GM12878 (cell line): ENCODE measurements around the gene ITGA8. TPM values are rescaled to one million over a fixed set of nuclear protein-coding genes. Genes with fewer than 3 reads are reported as not detected.

Experiments
- ATAC-seq: fragments of 200-7000 bp; cut with Tn5 transposase; 3 replicates; pipeline ENCODE4 v1.9.1; 2020; ENCODE audit warnings: mild to moderate bottlenecking, moderate library complexity
- BruUV-seq: library from RNA; stranded (reverse); fragments of 400-500 nt; replicated peaks from 2 replicates; lab custom pipeline; 2021; lab: Mats Ljungman, UMichigan
- CTCF ChIA-PET: fragments of 300-600 bp; sonication (Branson Sonifier 250); formaldehyde crosslinking; extraction: SDS; loops from one replicate; lab custom pipeline; 2021; ENCODE audit warnings: inconsistent platforms; lab: Yijun Ruan, JAX
- POLR2A ChIA-PET: fragments of 350-600 bp; formaldehyde crosslinking; extraction: SDS; loops from one replicate; lab custom pipeline; 2021; ENCODE audit warnings: inconsistent platforms; lab: Charles Lee
- RAD21 ChIA-PET: fragments of 300-600 bp; sonication (Branson Sonifier 250); formaldehyde crosslinking; loops from one replicate; lab custom pipeline; 2023; ENCODE audit warnings: antibody characterized with exemption; ENCODE audit not compliant: unreplicated experiment; lab: Charles Lee
- SMC1A ChIA-PET: fragments of 300-600 bp; sonication (Branson Sonifier 250); formaldehyde crosslinking; loops from one replicate; lab custom pipeline; 2023; ENCODE audit not compliant: unreplicated experiment, uncharacterized antibody; lab: Charles Lee
- DNase-seq: peaks from one replicate; pipeline ENCODE4 v3.0.0-alpha.2; 2011; ENCODE audit warnings: low read depth, low spot score
- FAIRE-seq: peaks from 3 replicates; lab custom pipeline; 2011; peaks lifted over from hg19 to GRCh38; lab: Jason Lieb, UNC
- H2AFZ ChIP-seq: 2 replicates; pipeline ENCODE4 v1.6.0; 2011; ENCODE audit warnings: low read depth, low read length, control low read depth; ENCODE audit not compliant: control insufficient read depth
- H3K27ac ChIP-seq: 2 replicates; pipeline ENCODE4 v1.5.1; 2011; ENCODE audit warnings: control low read depth; ENCODE audit not compliant: control insufficient read depth, insufficient read depth
- H3K27me3 ChIP-seq, 2 experiments: replicated peaks in 1 of 2; 2 replicates each; pipeline versions ENCODE4 v1.6.0 to v1.6.1; 2011; ENCODE audit warnings: low read length in 1 of 2; ENCODE audit not compliant: control insufficient read depth in 2 of 2, insufficient read depth in 2 of 2
- H3K36me3 ChIP-seq, 2 experiments: 2 replicates each; pipeline ENCODE4 v1.5.1; 2011; ENCODE audit warnings: low read length in 1 of 2; ENCODE audit not compliant: control insufficient read depth in 2 of 2, insufficient read depth in 2 of 2
- H3K4me1 ChIP-seq: 2 replicates; pipeline ENCODE4 v1.6.1; 2011; ENCODE audit warnings: mild to moderate bottlenecking, low read length, moderate library complexity, mixed read lengths; ENCODE audit not compliant: control insufficient read depth, insufficient read depth
- H3K4me2 ChIP-seq: 2 replicates; pipeline ENCODE4 v1.6.0; 2011; ENCODE audit warnings: control low read depth; ENCODE audit not compliant: control insufficient read depth, insufficient read depth
- H3K4me3 ChIP-seq: fragments of 200-600 bp; sonication (generic); 2 replicates; pipeline ENCODE4 v1.5.1; 2016
- H3K79me2 ChIP-seq: 2 replicates; pipeline ENCODE4 v1.6.0; 2011; ENCODE audit warnings: low read length; ENCODE audit not compliant: control insufficient read depth, insufficient read depth
- H3K9ac ChIP-seq: 2 replicates; pipeline ENCODE4 v1.8.0; 2011; ENCODE audit warnings: low read length, control low read depth, mixed read lengths; ENCODE audit not compliant: control insufficient read depth, insufficient read depth
- H3K9me3 ChIP-seq: replicated peaks from 3 replicates; pipeline ENCODE4 v1.5.1; 2011; ENCODE audit warnings: mild to moderate bottlenecking, low read length; ENCODE audit not compliant: control insufficient read depth, insufficient read depth
- H4K20me1 ChIP-seq: 2 replicates; pipeline ENCODE4 v1.6.0; 2011; ENCODE audit not compliant: control insufficient read depth, insufficient read depth
- BMI1 ChIP-seq: fragments of 450-650 bp; IDR thresholded peaks from 2 replicates; pipeline ENCODE4 v1.6.1; 2016; ENCODE audit warnings: mild to moderate bottlenecking, moderate library complexity, borderline replicate concordance
- CREB1 ChIP-seq: IDR thresholded peaks from 2 replicates; pipeline ENCODE4 v1.6.1; 2012; ENCODE audit warnings: low read depth, mild to moderate bottlenecking, inconsistent platforms
- FOS ChIP-seq: IDR thresholded peaks from 3 replicates; pipeline ENCODE4 v1.6.1; 2011; ENCODE audit warnings: borderline replicate concordance; ENCODE audit not compliant: insufficient read length; ENCODE audit errors: extremely low read depth
- IRF5 ChIP-seq: fragments of 450-650 bp; IDR thresholded peaks from 2 replicates; pipeline ENCODE4 v1.6.1; 2017; ENCODE audit warnings: borderline replicate concordance
- JUNB ChIP-seq: IDR thresholded peaks from 2 replicates; pipeline ENCODE4 v1.6.1; 2016; ENCODE audit warnings: antibody characterized with exemption, mild to moderate bottlenecking
- MEF2B ChIP-seq: fragments of 450-650 bp; IDR thresholded peaks from 2 replicates; pipeline ENCODE4 v1.6.1; 2018; ENCODE audit warnings: mild to moderate bottlenecking, moderate library complexity; ENCODE audit not compliant: partially characterized antibody, poor library complexity, severe bottlenecking
- MTA3 ChIP-seq: IDR thresholded peaks from 2 replicates; pipeline ENCODE4 v1.6.1; 2012; ENCODE audit warnings: low read length, inconsistent platforms, borderline replicate concordance
- MXI1 ChIP-seq: fragments of 150-350 bp; IDR thresholded peaks from 2 replicates; pipeline ENCODE4 v1.6.1; 2011; ENCODE audit warnings: low read depth, mild to moderate bottlenecking, inconsistent platforms, low read length, improper control_type of control experiment
- SIN3A ChIP-seq: IDR thresholded peaks from 2 replicates; pipeline ENCODE4 v1.6.1; 2012; ENCODE audit warnings: low read depth, low read length, improper control_type of control experiment
- SPI1 ChIP-seq: IDR thresholded peaks from 2 replicates; pipeline ENCODE4 v1.6.1; 2011; ENCODE audit warnings: low read depth, mild to moderate bottlenecking, low read length, moderate library complexity, borderline replicate concordance; ENCODE audit not compliant: insufficient read depth
- SREBF1 ChIP-seq: IDR thresholded peaks from 2 replicates; pipeline ENCODE4 v1.6.1; 2012; ENCODE audit warnings: mild to moderate bottlenecking, low read length
- TAF1 ChIP-seq: IDR thresholded peaks from 2 replicates; pipeline ENCODE4 v1.6.1; 2011; ENCODE audit warnings: mild to moderate bottlenecking, low read depth, low read length, borderline replicate concordance
- USF1 ChIP-seq: IDR thresholded peaks from 2 replicates; pipeline ENCODE4 v1.6.1; 2011; ENCODE audit warnings: borderline replicate concordance, low read depth, mild to moderate bottlenecking, moderate library complexity, mixed read lengths, low read length; ENCODE audit not compliant: insufficient read depth; ENCODE audit errors: extremely low read length
- YBX1 ChIP-seq: fragments of 450-650 bp; IDR thresholded peaks from 2 replicates; pipeline ENCODE4 v1.6.1; 2016; ENCODE audit warnings: antibody characterized with exemption
- ZSCAN29 ChIP-seq: fragments of 450-650 bp; IDR thresholded peaks from 2 replicates; pipeline ENCODE4 v1.6.1; 2017; ENCODE audit warnings: mild to moderate bottlenecking, moderate library complexity
- ZZZ3 ChIP-seq: IDR thresholded peaks from 2 replicates; pipeline ENCODE4 v1.6.1; 2011; ENCODE audit warnings: low read depth; ENCODE audit not compliant: control insufficient read depth, insufficient read length
- WGBS: methylation state at CpG from one replicate; pipeline ENCODE4 v1.1.6; 2016; ENCODE audit warnings: low lambda C conversion rate; ENCODE audit not compliant: insufficient replicate concordance, insufficient coverage; ENCODE audit errors: missing lambda C conversion rate; 5-methylcytosine and 5-hydroxymethylcytosine counted together
- in situ Hi-C: fragments of 300-500 bp; cut with MboI; formaldehyde crosslinking; loops from 9 replicates; pipeline ENCODE4 v1.14.3; 2018; ENCODE audit warnings: mixed read lengths
- intact Hi-C: fragments of 100-400 bp; cut with micrococcal nuclease; formaldehyde crosslinking; loops from one replicate; pipeline ENCODE4 v1.14.2; 2022; ENCODE audit not compliant: unreplicated experiment
- polyA plus RNA-seq, 11 experiments: library from polyadenylated mRNA; depleted of rRNA in 4 of 11; unstranded in 6 of 11; stranded (reverse) in 5 of 11; fragments of >200 nt; fragmentation: Nextera tagmentation in 4 of 11; fragmentation: Illumina TruSeq in 1 of 11; extraction: Ambion mirVana in 4 of 11; extraction: Trizol in 1 of 11; gene quantifications; 1 replicate in 1 of 11; 2 replicates in 10 of 11; pipeline versions ENCODE4 v1.2.1 to v1.2.3, GENCODE V29; 2011 to 2016; ENCODE audit warnings: inconsistent platforms in 2 of 11, missing spikeins in 2 of 11, low read depth in 1 of 11
- total RNA-seq, 4 experiments: library from RNA; depleted of rRNA in 3 of 4; stranded (reverse); fragments of >200 nt in 3 of 4; fragmentation: Illumina TruSeq in 1 of 4; extraction: Trizol in 1 of 4; gene quantifications; 2 replicates each; pipeline versions ENCODE4 v1.2.1 to v1.2.3, GENCODE V29; 2013 to 2021
- TF ChIP-seq, protein P1 (sequence below): IDR thresholded peaks from 2 replicates; pipeline ENCODE4 v1.6.1; 2012; ENCODE audit warnings: low read depth, low read length, improper control_type of control experiment
- TF ChIP-seq, protein P2 (sequence below): fragments of 450-650 bp; formaldehyde crosslinking; IDR thresholded peaks from 2 replicates; pipeline ENCODE4 v1.5.0; 2022; ENCODE audit warnings: mild to moderate bottlenecking, missing genetic modification characterization

ITGA8 gene
- total and polyA plus RNA-seq, 10 of the 15 experiments (the other 5 are each of a cell fraction or from before 2014, with no cell fraction given), result 0.03 TPM; not detected in 9

- TF ChIP-seq, protein P1, sequence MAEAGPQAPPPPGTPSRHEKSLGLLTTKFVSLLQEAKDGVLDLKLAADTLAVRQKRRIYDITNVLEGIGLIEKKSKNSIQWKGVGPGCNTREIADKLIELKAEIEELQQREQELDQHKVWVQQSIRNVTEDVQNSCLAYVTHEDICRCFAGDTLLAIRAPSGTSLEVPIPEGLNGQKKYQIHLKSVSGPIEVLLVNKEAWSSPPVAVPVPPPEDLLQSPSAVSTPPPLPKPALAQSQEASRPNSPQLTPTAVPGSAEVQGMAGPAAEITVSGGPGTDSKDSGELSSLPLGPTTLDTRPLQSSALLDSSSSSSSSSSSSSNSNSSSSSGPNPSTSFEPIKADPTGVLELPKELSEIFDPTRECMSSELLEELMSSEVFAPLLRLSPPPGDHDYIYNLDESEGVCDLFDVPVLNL, result no peak
- TF ChIP-seq SREBF1 (no peak), ZSCAN29 (no peak), FOS (no peak), YBX1 (no peak)
Observed at GRCh38 chr10:15748126-15748525, 28.4 kb upstream of the ITGA8 start (continued).

- no peak overlapping the region for H3K9ac ChIP-seq
- H3K4me1 ChIP-seq, result no peaks in the 10 kb centered on the region
- H4K20me1 ChIP-seq, result no peaks in the 10 kb centered on the region
- H3K27ac ChIP-seq, result no peak overlapping the region
- no peak overlapping the region for H3K4me3 ChIP-seq
- in situ Hi-C loops, result no loop called here
- intact Hi-C loops, result no loop called here
- no peak overlapping the region for H2AFZ ChIP-seq
- no peaks in the 10 kb centered on the region for H3K27me3 ChIP-seq
- H3K4me2 ChIP-seq, result no peak overlapping the region
- FAIRE-seq (no peak), ATAC-seq (no peak), DNase-seq (no peak)
- no peaks in the 10 kb centered on the region for H3K9me3 ChIP-seq
- ChIA-PET RAD21 (no interaction called here), SMC1A (interaction anchor here (0.6 kb wide), 1 partner anchor 39 kb away, joined by 4 read pairs; no protein-coding TSS in a partner anchor), CTCF (no interaction called here), POLR2A (no interaction called here)
- 33% methylated on average over 3 of the region's 3 CpGs for WGBS
- no peaks in the 10 kb centered on the region for H3K36me3 ChIP-seq
- H3K79me2 ChIP-seq, result no peaks in the 10 kb centered on the region
- no TSS peak for BruUV-seq
- TF ChIP-seq SPI1 (no peak), ZZZ3 (no peak), MTA3 (no peak), BMI1 (no peak), MXI1 (no peak), MEF2B (no peak), USF1 (no peak), IRF5 (no peak), JUNB (no peak), SIN3A (no peak), TAF1 (no peak), CREB1 (no peak)
- TF ChIP-seq, protein P2, sequence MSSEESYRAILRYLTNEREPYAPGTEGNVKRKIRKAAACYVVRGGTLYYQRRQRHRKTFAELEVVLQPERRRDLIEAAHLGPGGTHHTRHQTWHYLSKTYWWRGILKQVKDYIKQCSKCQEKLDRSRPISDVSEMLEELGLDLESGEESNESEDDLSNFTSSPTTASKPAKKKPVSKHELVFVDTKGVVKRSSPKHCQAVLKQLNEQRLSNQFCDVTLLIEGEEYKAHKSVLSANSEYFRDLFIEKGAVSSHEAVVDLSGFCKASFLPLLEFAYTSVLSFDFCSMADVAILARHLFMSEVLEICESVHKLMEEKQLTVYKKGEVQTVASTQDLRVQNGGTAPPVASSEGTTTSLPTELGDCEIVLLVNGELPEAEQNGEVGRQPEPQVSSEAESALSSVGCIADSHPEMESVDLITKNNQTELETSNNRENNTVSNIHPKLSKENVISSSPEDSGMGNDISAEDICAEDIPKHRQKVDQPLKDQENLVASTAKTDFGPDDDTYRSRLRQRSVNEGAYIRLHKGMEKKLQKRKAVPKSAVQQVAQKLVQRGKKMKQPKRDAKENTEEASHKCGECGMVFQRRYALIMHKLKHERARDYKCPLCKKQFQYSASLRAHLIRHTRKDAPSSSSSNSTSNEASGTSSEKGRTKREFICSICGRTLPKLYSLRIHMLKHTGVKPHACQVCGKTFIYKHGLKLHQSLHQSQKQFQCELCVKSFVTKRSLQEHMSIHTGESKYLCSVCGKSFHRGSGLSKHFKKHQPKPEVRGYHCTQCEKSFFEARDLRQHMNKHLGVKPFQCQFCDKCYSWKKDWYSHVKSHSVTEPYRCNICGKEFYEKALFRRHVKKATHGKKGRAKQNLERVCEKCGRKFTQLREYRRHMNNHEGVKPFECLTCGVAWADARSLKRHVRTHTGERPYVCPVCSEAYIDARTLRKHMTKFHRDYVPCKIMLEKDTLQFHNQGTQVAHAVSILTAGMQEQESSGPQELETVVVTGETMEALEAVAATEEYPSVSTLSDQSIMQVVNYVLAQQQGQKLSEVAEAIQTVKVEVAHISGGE (CRISPR knock-in tag), result no peak
Observed at GRCh38 chr10:15747632-15748031, 27.9 kb upstream of the ITGA8 start.
